Ishikawa (cell line): ENCODE results near the gene IL19.

ENCODE experiments used
- CEBPB ChIP-seq: IDR thresholded peaks from 2 replicates; pipeline ENCODE4 v1.6.1; 2012
- CREB1 ChIP-seq: IDR thresholded peaks from 2 replicates; pipeline ENCODE4 v1.6.1; 2012; ENCODE audit warnings: low read depth
- EGR1 ChIP-seq: IDR thresholded peaks from 2 replicates; pipeline ENCODE4 v1.6.1; 2012
- EP300 ChIP-seq: IDR thresholded peaks from 2 replicates; pipeline ENCODE4 v1.6.1; 2012; ENCODE audit warnings: borderline replicate concordance
- FOXM1 ChIP-seq: IDR thresholded peaks from 2 replicates; pipeline ENCODE4 v1.6.1; 2012; ENCODE audit warnings: low read depth, borderline replicate concordance
- MAX ChIP-seq: IDR thresholded peaks from 2 replicates; pipeline ENCODE4 v1.6.1; 2012
- NFIC ChIP-seq: IDR thresholded peaks from 2 replicates; pipeline ENCODE4 v1.6.1; 2012
- RAD21 ChIP-seq: IDR thresholded peaks from 2 replicates; pipeline ENCODE4 v1.6.1; 2012; ENCODE audit warnings: low read depth
- REST ChIP-seq: IDR thresholded peaks from 2 replicates; pipeline ENCODE4 v1.6.1; 2012; ENCODE audit warnings: low read depth, mild to moderate bottlenecking
- TAF1 ChIP-seq: IDR thresholded peaks from 2 replicates; pipeline ENCODE4 v1.6.1; 2012; ENCODE audit warnings: low read depth, mild to moderate bottlenecking
- TCF12 ChIP-seq: IDR thresholded peaks from 2 replicates; pipeline ENCODE4 v1.6.1; 2012; ENCODE audit warnings: low read depth
- TEAD4 ChIP-seq: IDR thresholded peaks from 2 replicates; pipeline ENCODE4 v1.6.1; 2012
- USF1 ChIP-seq: IDR thresholded peaks from 2 replicates; pipeline ENCODE4 v1.6.1; 2012
- YY1 ChIP-seq: IDR thresholded peaks from 2 replicates; pipeline ENCODE4 v1.6.1; 2012; ENCODE audit warnings: low read depth
- ZBTB7A ChIP-seq: IDR thresholded peaks from 2 replicates; pipeline ENCODE4 v1.6.1; 2012; ENCODE audit warnings: low read depth

IL19 gene

GRCh38 chr1:206800891-206801290 lies 30.3 kb downstream of the IL19 start:
- TF ChIP-seq CEBPB (no peak), YY1 (no peak)

- TF ChIP-seq RAD21: no peak
- TF ChIP-seq EGR1: no peak
- TF ChIP-seq USF1: no peak
- no peak for TF ChIP-seq TEAD4
- no peak for TF ChIP-seq TAF1
- no peak for TF ChIP-seq TCF12
- no peak for TF ChIP-seq CREB1
- no peak for TF ChIP-seq ZBTB7A
- TF ChIP-seq YY1: no peak
- no peak for TF ChIP-seq MAX
- TF ChIP-seq NFIC: no peak
- TF ChIP-seq EP300: no peak
- TF ChIP-seq FOXM1: no peak
- TF ChIP-seq REST: no peak
- no peak for TF ChIP-seq CEBPB
Observed at GRCh38 chr1:206801467-206801866, 30.9 kb downstream of the IL19 start.

GRCh38 chr1:206802401-206802800 lies 31.8 kb downstream of the IL19 start:
- TF ChIP-seq NFIC (no peak), CREB1 (no peak), CEBPB (no peak), EGR1 (no peak), TAF1 (no peak), FOXM1 (no peak), EP300 (no peak)

- no peak for TF ChIP-seq CREB1
- TF ChIP-seq TAF1: no peak
- TF ChIP-seq EGR1: no peak
- no peak for TF ChIP-seq EP300
- TF ChIP-seq TEAD4: no peak
- no peak for TF ChIP-seq MAX
- TF ChIP-seq REST: no peak
- no peak for TF ChIP-seq RAD21
- TF ChIP-seq CEBPB: no peak
- TF ChIP-seq FOXM1: no peak
- TF ChIP-seq ZBTB7A: no peak
- no peak for TF ChIP-seq YY1
- no peak for TF ChIP-seq USF1
- TF ChIP-seq NFIC: no peak
- no peak for TF ChIP-seq TCF12
Observed at GRCh38 chr1:206803221-206803730, 32.7 kb downstream of the IL19 start.

GRCh38 chr1:206804156-206804737 lies 33.7 kb downstream of the IL19 start:
- TF ChIP-seq USF1: no peak
- TF ChIP-seq TEAD4: no peak
- no peak for TF ChIP-seq NFIC
- no peak for TF ChIP-seq MAX
- TF ChIP-seq TCF12: no peak
- no peak for TF ChIP-seq EP300
- TF ChIP-seq RAD21: no peak
- no peak for TF ChIP-seq TAF1
- TF ChIP-seq REST: no peak
- no peak for TF ChIP-seq EGR1
- no peak for TF ChIP-seq YY1
- no peak for TF ChIP-seq ZBTB7A
- TF ChIP-seq CREB1: no peak
- TF ChIP-seq CEBPB: no peak
- TF ChIP-seq FOXM1: no peak
